ENCODE data around the gene F7.

F7 gene

DNA sequence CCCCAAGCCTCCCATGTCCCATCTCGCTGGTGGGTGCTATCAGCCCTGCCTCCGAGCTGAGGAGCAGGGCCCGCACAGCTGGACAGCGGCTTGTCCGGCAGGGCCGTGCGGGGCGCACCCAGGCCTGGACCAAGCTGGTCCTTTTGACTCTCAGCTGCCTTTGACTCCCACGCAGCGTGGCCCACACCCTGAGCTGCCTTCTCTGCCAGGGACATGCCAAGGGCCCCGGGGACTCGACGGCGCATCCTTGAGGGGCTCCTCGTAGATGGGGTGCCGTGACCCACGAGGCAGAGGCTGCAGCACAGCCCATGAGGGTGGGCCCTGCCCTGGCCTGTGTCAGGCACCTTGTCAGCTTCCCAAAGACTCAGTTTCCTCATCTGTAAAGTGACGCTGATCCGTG, 38.8 kb upstream of the F7 start:
- no peaks in the 10 kb centered on the region for H3K4me1 ChIP-seq (ENCODE audit: control insufficient read depth, low read length)
- no peaks in the 10 kb centered on the region for H3K27me3 ChIP-seq (ENCODE audit: control insufficient read depth, low read length)
- no peak overlapping the region for H3K4me2 ChIP-seq (ENCODE audit: low read length)
- H3K27ac ChIP-seq (ENCODE audit: low read depth, low read length) = no peak overlapping the region
- no peaks in the 10 kb centered on the region for H3K9me3 ChIP-seq (ENCODE audit: control insufficient read depth, insufficient read depth, low read length)
- TF ChIP-seq, protein P1, sequence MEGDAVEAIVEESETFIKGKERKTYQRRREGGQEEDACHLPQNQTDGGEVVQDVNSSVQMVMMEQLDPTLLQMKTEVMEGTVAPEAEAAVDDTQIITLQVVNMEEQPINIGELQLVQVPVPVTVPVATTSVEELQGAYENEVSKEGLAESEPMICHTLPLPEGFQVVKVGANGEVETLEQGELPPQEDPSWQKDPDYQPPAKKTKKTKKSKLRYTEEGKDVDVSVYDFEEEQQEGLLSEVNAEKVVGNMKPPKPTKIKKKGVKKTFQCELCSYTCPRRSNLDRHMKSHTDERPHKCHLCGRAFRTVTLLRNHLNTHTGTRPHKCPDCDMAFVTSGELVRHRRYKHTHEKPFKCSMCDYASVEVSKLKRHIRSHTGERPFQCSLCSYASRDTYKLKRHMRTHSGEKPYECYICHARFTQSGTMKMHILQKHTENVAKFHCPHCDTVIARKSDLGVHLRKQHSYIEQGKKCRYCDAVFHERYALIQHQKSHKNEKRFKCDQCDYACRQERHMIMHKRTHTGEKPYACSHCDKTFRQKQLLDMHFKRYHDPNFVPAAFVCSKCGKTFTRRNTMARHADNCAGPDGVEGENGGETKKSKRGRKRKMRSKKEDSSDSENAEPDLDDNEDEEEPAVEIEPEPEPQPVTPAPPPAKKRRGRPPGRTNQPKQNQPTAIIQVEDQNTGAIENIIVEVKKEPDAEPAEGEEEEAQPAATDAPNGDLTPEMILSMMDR (IDR thresholded peaks at IDR 0.05; ENCODE audit: low read depth, low read length, poor library complexity, severe bottlenecking) = no peak
- TF ChIP-seq EZH2phosphoT487 (IDR thresholded peaks at IDR 0.05; ENCODE audit: borderline replicate concordance, low read length) = no peak
- H3F3A ChIP-seq (ENCODE audit: control insufficient read depth, insufficient read depth) = no peaks in the 10 kb centered on the region
- no peaks in the 10 kb centered on the region for H3K79me2 ChIP-seq (ENCODE audit: control insufficient read depth, low read length)
- H3K9me2 ChIP-seq (replicated peaks; ENCODE audit: control insufficient read depth, low read length) = no peaks in the 10 kb centered on the region
- no peaks in the 10 kb centered on the region for H4K20me1 ChIP-seq (ENCODE audit: control insufficient read depth, insufficient read depth, low read depth, low read length)
- no peak overlapping the region for H3K4me3 ChIP-seq (ENCODE audit: low read length)
- no peaks in the 10 kb centered on the region for H3K36me3 ChIP-seq (ENCODE audit: control insufficient read depth, low read length)

DNA sequence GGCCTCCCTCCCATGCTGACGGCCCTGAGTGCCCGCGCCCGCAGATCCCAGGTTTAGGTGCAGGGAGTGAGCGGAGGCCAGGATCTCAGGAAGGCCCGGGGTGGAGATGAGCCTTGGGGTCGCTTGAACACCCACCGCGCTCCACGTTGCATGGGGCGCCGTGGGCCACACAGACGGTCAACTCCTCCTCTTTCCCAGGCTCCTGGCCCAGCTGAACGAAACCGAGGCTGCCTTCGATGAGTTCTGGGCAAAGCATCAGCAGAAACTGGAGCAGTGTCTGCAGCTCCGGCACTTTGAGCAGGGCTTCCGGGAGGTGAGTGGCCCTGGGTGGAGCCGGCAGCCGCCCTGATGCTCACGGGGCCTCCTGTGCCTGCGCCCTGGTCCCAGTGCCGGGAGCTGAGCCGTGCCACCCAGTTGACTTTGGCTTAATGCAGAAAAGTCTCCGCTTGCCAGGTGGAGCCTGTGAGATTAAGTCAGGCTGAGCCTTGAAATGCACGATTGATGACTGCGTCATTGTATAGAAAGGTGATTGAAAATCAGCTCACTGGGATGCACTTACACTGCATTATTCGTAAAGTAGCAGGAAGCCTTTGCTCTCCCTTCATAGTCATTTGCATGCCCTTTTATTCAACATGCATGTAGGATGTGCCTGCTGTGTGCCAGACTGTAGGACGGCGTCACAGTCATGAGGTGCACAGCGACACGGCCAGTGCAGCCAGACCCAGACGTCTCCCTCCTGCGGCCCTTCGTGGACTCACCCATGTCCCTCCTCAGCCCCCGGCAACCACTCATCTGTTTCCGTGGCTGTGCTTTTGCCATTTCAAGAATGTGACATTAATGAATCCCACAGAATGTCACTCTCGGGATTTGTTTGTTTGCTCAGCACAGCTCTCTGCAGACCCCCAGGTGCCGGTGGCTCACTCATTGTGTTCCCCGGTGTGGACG, 35.5 kb upstream of the F7 start:
- H3K27me3 ChIP-seq (ENCODE audit: control insufficient read depth, low read length) = no peaks in the 10 kb centered on the region
- no peaks in the 10 kb centered on the region for H3F3A ChIP-seq (ENCODE audit: control insufficient read depth, insufficient read depth)
- H3K4me2 ChIP-seq (ENCODE audit: low read length) = no peak overlapping the region
- H4K20me1 ChIP-seq (ENCODE audit: control insufficient read depth, insufficient read depth, low read depth, low read length) = no peaks in the 10 kb centered on the region
- H3K27ac ChIP-seq (ENCODE audit: low read depth, low read length) = no peak overlapping the region
- no peak overlapping the region for H3K4me3 ChIP-seq (ENCODE audit: low read length)
- TF ChIP-seq EZH2phosphoT487 (IDR thresholded peaks at IDR 0.05; ENCODE audit: borderline replicate concordance, low read length) = no peak
- TF ChIP-seq, protein P1 (IDR thresholded peaks at IDR 0.05; ENCODE audit: low read depth, low read length, poor library complexity, severe bottlenecking) = no peak
- no peaks in the 10 kb centered on the region for H3K79me2 ChIP-seq (ENCODE audit: control insufficient read depth, low read length)
- no peaks in the 10 kb centered on the region for H3K36me3 ChIP-seq (ENCODE audit: control insufficient read depth, low read length)
- H3K9me2 ChIP-seq (replicated peaks; ENCODE audit: control insufficient read depth, low read length) = no peaks in the 10 kb centered on the region
- no peaks in the 10 kb centered on the region for H3K9me3 ChIP-seq (ENCODE audit: control insufficient read depth, insufficient read depth, low read length)
- H3K4me1 ChIP-seq (ENCODE audit: control insufficient read depth, low read length) = no peaks in the 10 kb centered on the region

DNA sequence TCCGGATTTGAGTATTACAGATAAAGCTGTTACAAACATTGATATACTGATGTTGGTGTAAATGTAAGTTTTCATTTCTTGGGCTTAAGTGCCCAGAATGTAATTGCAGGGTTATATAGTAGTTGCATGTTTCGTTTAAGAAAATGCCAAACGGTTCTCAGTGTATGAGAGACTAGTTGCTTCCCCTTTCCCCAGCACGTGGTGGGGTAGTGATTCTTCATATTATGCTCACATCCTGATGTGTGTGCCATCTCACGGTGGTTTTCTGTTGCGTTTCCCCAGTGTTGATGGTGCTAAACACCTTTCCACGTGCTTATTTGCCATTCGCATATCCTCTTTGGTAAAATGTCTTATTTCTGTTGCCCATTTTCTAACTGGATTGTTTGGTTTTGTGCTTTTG, 34.7 kb upstream of the F7 start:
- Histone ChIP-seq H3K4me3 (ENCODE audit: low read length) (no peak overlapping the region), H3K27me3 (ENCODE audit: control insufficient read depth, low read length) (no peaks in the 10 kb centered on the region), H3K9me3 (ENCODE audit: control insufficient read depth, insufficient read depth, low read length) (no peaks in the 10 kb centered on the region), H3K27ac (ENCODE audit: low read depth, low read length) (no peak overlapping the region), H3K36me3 (ENCODE audit: control insufficient read depth, low read length) (no peaks in the 10 kb centered on the region), H3K9me2 (replicated peaks; ENCODE audit: control insufficient read depth, low read length) (no peaks in the 10 kb centered on the region), H4K20me1 (ENCODE audit: control insufficient read depth, insufficient read depth, low read depth, low read length) (no peaks in the 10 kb centered on the region), H3K4me2 (ENCODE audit: low read length) (no peak overlapping the region), H3K4me1 (ENCODE audit: control insufficient read depth, low read length) (no peaks in the 10 kb centered on the region), H3F3A (ENCODE audit: control insufficient read depth, insufficient read depth) (no peaks in the 10 kb centered on the region), H3K79me2 (ENCODE audit: control insufficient read depth, low read length) (no peaks in the 10 kb centered on the region)
- no peak for TF ChIP-seq EZH2phosphoT487 (IDR thresholded peaks at IDR 0.05; ENCODE audit: borderline replicate concordance, low read length)
- TF ChIP-seq, protein P1 (IDR thresholded peaks at IDR 0.05; ENCODE audit: low read depth, low read length, poor library complexity, severe bottlenecking) = no peak

Measured in DOHH2 (cell line).